HL-60/S4 treated with phorbol 12-myristate 13-acetate at 8.2 ng/mL for 4 days and 3 days (cell line): ENCODE data around the gene OR5K3.

Source experiments
- in situ Hi-C: fragments of 300-500 bp; cut with MboI; formaldehyde crosslinking; loops from 2 replicates; pipeline ENCODE4 v1.15.0; 2022; ENCODE audit warnings: low sequenced_read_pairs

The OR5K3 gene

DNA sequence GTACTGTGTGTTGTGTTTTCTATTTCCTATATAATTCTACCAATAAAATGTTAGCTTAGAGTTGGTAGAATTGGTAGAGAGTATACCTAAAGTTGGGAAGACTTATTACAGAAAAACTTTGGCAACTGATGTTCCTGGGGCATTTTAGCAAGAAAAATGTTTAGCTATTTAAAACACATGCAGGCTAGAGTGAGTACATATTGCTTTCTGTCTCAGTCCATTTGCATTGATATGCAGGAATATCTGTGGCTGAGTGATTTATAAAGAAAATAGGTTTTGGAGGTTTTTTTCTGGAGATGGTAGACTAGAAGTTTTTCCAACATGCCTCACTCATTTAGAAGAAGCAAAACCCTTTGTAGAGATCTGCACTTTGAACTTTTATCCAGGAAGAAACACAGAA lies 42.1 kb downstream of the OR5K3 start:
- in situ Hi-C loops: no loop called here

DNA sequence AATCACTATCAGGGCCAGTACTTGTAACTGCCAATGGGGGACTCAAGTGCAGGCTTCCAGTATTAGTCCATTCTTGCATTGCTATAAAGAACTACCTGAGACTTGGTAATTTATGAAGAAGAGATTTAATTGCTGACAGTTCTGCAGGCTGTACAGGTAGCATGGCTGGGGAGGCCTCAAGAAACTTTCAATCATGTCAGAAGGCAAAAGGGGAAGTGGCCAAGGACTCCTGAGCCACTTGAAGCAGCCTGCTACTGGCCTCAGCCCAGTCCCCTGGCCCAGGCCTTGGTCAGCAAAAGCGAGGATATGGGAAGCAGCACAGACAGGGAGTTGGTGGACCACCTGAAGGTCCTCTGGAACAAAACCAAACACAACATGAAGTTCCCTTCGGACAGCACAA lies 43.3 kb downstream of the OR5K3 start:
- in situ Hi-C loops: no loop called here

DNA sequence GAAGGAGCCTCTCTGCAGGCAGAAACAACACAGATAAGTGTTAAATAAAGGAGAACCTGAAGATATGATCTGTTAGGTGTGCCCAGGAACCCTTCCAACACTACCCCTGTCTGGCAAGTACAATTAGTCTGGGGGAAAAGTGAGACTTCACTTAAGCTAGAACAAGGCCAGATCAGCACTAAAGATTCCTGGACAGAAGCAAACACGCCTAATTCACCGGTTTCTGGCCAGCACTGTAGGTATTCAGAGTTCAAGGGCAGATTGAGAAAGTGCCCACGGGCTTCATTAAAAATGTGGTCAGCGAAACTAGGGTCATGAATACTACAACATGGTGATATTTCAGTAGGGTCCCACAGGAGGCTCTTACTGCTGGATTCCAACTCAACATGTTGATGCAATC lies 43.9 kb downstream of the OR5K3 start:
- in situ Hi-C loops: no loop called here

DNA sequence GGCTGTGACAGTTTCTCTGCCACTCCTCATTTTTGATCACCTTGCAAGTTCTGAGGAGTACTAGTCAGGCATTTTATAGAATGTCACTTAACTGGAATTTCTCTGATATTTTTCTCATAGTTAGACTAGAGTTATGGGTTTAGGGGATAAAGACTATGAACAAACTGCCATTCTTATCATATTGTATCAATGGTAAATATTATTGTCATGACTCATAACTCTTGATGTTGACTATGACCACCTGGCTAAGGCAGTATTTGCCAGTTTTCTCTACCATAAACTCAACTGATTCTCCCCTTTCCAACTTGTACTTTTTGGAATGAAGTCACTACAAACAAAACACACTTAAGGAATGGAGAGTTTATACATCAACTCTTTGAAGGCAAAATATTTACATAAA lies 49.8 kb downstream of the OR5K3 start:
- in situ Hi-C loops: no loop called here
